Transverse colon (tissue), 4 donors: ENCODE measurements around the gene CASK. TPM values are rescaled to one million over a fixed set of nuclear protein-coding genes. Genes with fewer than 3 reads are reported as not detected.

Source experiments
- DNase-seq: peaks from one replicate; pipeline ENCODE4 v3.0.0-alpha.2; 2019
- H3K27ac ChIP-seq, 4 donors: fragments of 200-600 bp; sonication (generic); 2 replicates each; pipeline ENCODE4 v1.5.1; 2016 to 2018; ENCODE audit warnings: inconsistent platforms in 4 of 4
- H3K27me3 ChIP-seq: fragments of 200-600 bp; sonication (generic); 2 replicates; pipeline ENCODE4 v1.5.1; 2017; ENCODE audit warnings: inconsistent platforms
- H3K36me3 ChIP-seq, 4 donors: fragments of 200-600 bp; sonication (generic); 2 replicates each; pipeline ENCODE4 v1.5.1; 2017 to 2019; ENCODE audit warnings: inconsistent platforms in 4 of 4
- H3K4me1 ChIP-seq, 4 donors: fragments of 200-600 bp; sonication (generic); 2 replicates each; pipeline ENCODE4 v1.5.1; 2017 to 2020; ENCODE audit warnings: inconsistent platforms in 4 of 4
- H3K4me3 ChIP-seq, 4 donors: fragments of 200-600 bp; sonication (generic); 1 replicate in 1 of 4; 2 replicates in 3 of 4; pipeline versions ENCODE4 v1.5.1 to v1.6.1; 2017 to 2019; ENCODE audit warnings: inconsistent platforms in 4 of 4
- H3K9me3 ChIP-seq, 2 donors: fragments of 200-600 bp; sonication (generic); 2 replicates each; pipeline ENCODE4 v1.5.1; 2017 to 2019; ENCODE audit warnings: inconsistent platforms in 2 of 2
- CTCF ChIP-seq, 5 experiments: fragments of 200-600 bp in 3 of 5; fragments of 450-650 bp in 2 of 5; sonication (generic) in 3 of 5; IDR thresholded peaks; 1 replicate in 2 of 5; 2 replicates in 3 of 5; pipeline ENCODE4 v1.5.1; 2016 to 2017; ENCODE audit warnings: antibody characterized with exemption in 5 of 5, inconsistent platforms in 3 of 5, mild to moderate bottlenecking in 2 of 5, moderate library complexity in 1 of 5
- EP300 ChIP-seq: sonication (generic); formaldehyde crosslinking; IDR thresholded peaks from one replicate; pipeline ENCODE4 v1.6.1; 2017; ENCODE audit warnings: antibody characterized with exemption, low read depth
- POLR2A ChIP-seq: fragments of 450-650 bp; IDR thresholded peaks from one replicate; pipeline ENCODE4 v1.6.1; 2016; ENCODE audit warnings: antibody characterized with exemption, mild to moderate bottlenecking, moderate library complexity
- POLR2AphosphoS5 ChIP-seq, 3 donors: sonication (generic); formaldehyde crosslinking; IDR thresholded peaks; one replicate each; pipeline ENCODE4 v1.6.1; 2016; ENCODE audit warnings: antibody characterized with exemption in 3 of 3
- WGBS, 2 donors: methylation state at CpG; one replicate each; pipeline ENCODE4 v1.1.5; 2018; ENCODE audit warnings: low coverage in 1 of 2; 5-methylcytosine and 5-hydroxymethylcytosine counted together
- in situ Hi-C, 4 donors: fragments of 200-750 bp; cut with MboI; loops; one replicate each; pipeline versions ENCODE4 v1.15.0 to v1.15.1; 2017; ENCODE audit warnings: low sequenced_read_pairs in 3 of 4, low pct_ligation_motif_present in 1 of 4, low pct_unique_long_range_greater_than_20kb in 1 of 4
- intact Hi-C: fragments of 100-400 bp; cut with DNase I; formaldehyde crosslinking; loops from one replicate; pipeline ENCODE4 v1.15.1; 2023; ENCODE audit warnings: low total_unique reads
- total RNA-seq, 4 donors: library from RNA; depleted of rRNA; stranded (reverse); fragments of >200 nt; gene quantifications; one replicate each; pipeline ENCODE4 v1.1.0, GENCODE V29; 2016

The CASK gene
- total RNA-seq, 4 donors from 2014 or later: 26.6 to 86.1 (median 56.3) TPM

- intact Hi-C loops (no loop called here), in situ Hi-C loops (loop anchor here in 3 of 4 donors (25.0 kb wide), 3 partner anchors 933 to 1783 kb away; no protein-coding TSS in a partner anchor)
- no peak overlapping the region for H3K4me3 ChIP-seq
- no peak for DNase-seq
- no peaks in the 10 kb centered on the region for H3K36me3 ChIP-seq
- H3K27me3 ChIP-seq: no peaks in the 10 kb centered on the region
- no peak for TF ChIP-seq POLR2A
- TF ChIP-seq CTCF (IDR thresholded peaks at IDR 0.05): no peak
- no peak for TF ChIP-seq EP300
- TF ChIP-seq POLR2AphosphoS5 (IDR thresholded peaks at IDR 0.05): no peak
- 27% methylated on average over 1 of the region's 1 CpG; no CpG with 5 or more reads in 1 of the 2 donors for WGBS, 2 donors
- H3K4me1 ChIP-seq: peaks cover 0 to 10% (median 7%) of the 10 kb centered on the region in 4 donors
- no peaks in the 10 kb centered on the region for H3K9me3 ChIP-seq
- peak overlapping the region in 2 of 4 donors; percentile 16 to 29 for H3K27ac ChIP-seq
These were observed 144.3 kb downstream of the CASK start for GRCh38 chrX:41779030-41779564.

GRCh38 chrX:41761702-41762101 is 161.7 kb downstream of the CASK start:
- intact Hi-C loops: no loop called here
- Histone ChIP-seq H3K27me3 (no peaks in the 10 kb centered on the region), H3K36me3 (no peaks in the 10 kb centered on the region), H3K4me3 (no peak overlapping the region), H3K9me3 (no peaks in the 10 kb centered on the region), H3K27ac (no peak overlapping the region), H3K4me1 (no peaks in the 10 kb centered on the region)
- in situ Hi-C loops: loop anchor here in 1 of 4 donors (25.0 kb wide), 1 partner anchor 474 kb away; no protein-coding TSS in a partner anchor
- TF ChIP-seq POLR2AphosphoS5 (IDR thresholded peaks at IDR 0.05) (no peak), CTCF (IDR thresholded peaks at IDR 0.05) (no peak), POLR2A (no peak), EP300 (no peak)
- no peak for DNase-seq

GRCh38 chrX:41761169-41761568 is 162.2 kb downstream of the CASK start:
- intact Hi-C loops (no loop called here), in situ Hi-C loops (loop anchor here in 1 of 4 donors (25.0 kb wide), 1 partner anchor 474 kb away; no protein-coding TSS in a partner anchor)
- 36 to 56% methylated on average over 1 to 3 of the region's 3 CpGs for WGBS, 2 donors

GRCh38 chrX:41759817-41760216 is 163.5 kb downstream of the CASK start:
- Histone ChIP-seq H3K4me3 (no peak overlapping the region), H3K4me1 (no peaks in the 10 kb centered on the region), H3K36me3 (no peaks in the 10 kb centered on the region), H3K27ac (no peak overlapping the region), H3K27me3 (no peaks in the 10 kb centered on the region), H3K9me3 (no peaks in the 10 kb centered on the region)
- in situ Hi-C loops: loop anchor here in 1 of 4 donors (25.0 kb wide), 1 partner anchor 473 kb away; no protein-coding TSS in a partner anchor
- DNase-seq: no peak
- intact Hi-C loops: no loop called here
- 37 to 80% methylated on average over 1 to 3 of the region's 3 CpGs for WGBS, 2 donors
- no peak for TF ChIP-seq POLR2A
- peak in 4 of 5 experiments; percentile 19 to 40 (median 30) for TF ChIP-seq CTCF (IDR thresholded peaks at IDR 0.05)

More at GRCh38 chrX:41761169-41761568, 162.2 kb downstream of the CASK start:
- Histone ChIP-seq H3K9me3 (no peaks in the 10 kb centered on the region), H3K27ac (no peak overlapping the region), H3K4me3 (no peak overlapping the region), H3K27me3 (no peaks in the 10 kb centered on the region), H3K36me3 (no peaks in the 10 kb centered on the region), H3K4me1 (no peaks in the 10 kb centered on the region)
- TF ChIP-seq POLR2A (no peak), EP300 (no peak), CTCF (IDR thresholded peaks at IDR 0.05) (no peak), POLR2AphosphoS5 (IDR thresholded peaks at IDR 0.05) (no peak)
- no peak for DNase-seq
